ENCODE measurements around the gene ABCA12.

The ABCA12 gene

DNA sequence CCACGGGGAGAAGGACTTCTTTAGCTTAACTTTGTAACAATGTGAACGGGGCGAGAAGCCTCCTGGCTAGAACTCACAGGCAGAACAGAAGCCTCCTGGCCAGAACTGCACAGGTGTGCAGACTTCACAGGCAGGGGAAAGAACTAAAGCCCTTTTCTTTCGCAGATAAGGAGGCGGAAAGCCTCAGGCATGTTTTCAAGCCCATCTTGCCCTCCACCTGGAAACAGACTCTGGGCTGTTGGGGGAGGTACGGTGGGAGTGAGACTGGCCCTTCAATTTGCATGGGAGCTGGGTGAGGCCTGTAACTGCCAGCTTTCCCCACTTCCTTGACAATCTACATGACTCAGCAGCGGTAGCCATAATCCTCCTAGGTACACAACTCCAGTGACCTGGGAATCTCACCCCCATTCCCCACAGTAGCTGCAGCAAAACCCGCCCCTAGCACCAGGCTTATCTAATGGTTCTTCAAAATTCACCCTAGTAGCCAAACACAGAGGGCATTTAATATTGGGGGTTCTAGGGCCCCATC is 22.9 kb upstream of the ABCA12 start:
- H3K9me3 ChIP-seq (ENCODE audit: insufficient read depth, low read length): peaks cover 10% of the 10 kb centered on the region; the same call in 1 of the 2 replicates
- DNase-seq (ENCODE audit: low read depth, low spot score): no peak

DNA sequence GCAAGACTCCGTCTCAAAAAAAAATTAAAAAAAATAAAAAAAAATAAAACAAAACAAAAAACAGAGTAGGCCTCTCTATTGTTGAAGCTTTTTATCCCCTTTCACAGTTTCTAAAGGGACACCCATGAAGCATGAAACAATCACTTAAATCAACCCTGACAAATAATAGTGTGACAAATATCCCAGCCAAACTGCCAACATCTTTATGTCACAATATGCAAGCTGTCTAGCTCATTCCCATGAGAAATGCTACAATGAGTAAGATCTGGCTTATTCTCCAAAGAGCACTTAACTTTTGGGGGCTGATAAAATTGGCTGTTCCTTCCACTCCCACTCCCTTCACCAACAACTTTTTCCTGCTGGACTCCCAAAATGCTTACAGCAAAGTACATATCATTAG is 21.7 kb upstream of the ABCA12 start:
- H3K27me3 ChIP-seq (ENCODE audit: insufficient read depth, insufficient read length): no peaks in the 10 kb centered on the region
- DNase-seq (ENCODE audit: low read depth, low spot score): no peak
- no peaks in the 10 kb centered on the region for H3K36me3 ChIP-seq (ENCODE audit: insufficient read depth, insufficient read length, low read length)
- TF ChIP-seq ZNF274 (IDR thresholded peaks at IDR 0.05; ENCODE audit: low read depth, low read length) (no peak), YY1 (IDR thresholded peaks at IDR 0.05; ENCODE audit: insufficient read depth, insufficient read length) (no peak), SUZ12 (IDR thresholded peaks at IDR 0.05; ENCODE audit: extremely low read depth, insufficient read depth, insufficient read length) (no peak)
- no peak overlapping the region for H3K4me3 ChIP-seq (ENCODE audit: insufficient read length, low read depth)
- H3K9me3 ChIP-seq (ENCODE audit: insufficient read depth, low read length): peaks cover 10% of the 10 kb centered on the region; the same call in 1 of the 2 replicates
- no peak overlapping the region for H3K9ac ChIP-seq (ENCODE audit: insufficient read length, low read depth)
- H3K4me1 ChIP-seq (ENCODE audit: insufficient read depth, insufficient read length): no peaks in the 10 kb centered on the region

More for the DNA sequence above, 22.9 kb upstream of the ABCA12 start:
- Histone ChIP-seq H3K4me1 (ENCODE audit: insufficient read depth, insufficient read length) (no peaks in the 10 kb centered on the region), H3K27me3 (ENCODE audit: insufficient read depth, insufficient read length) (no peaks in the 10 kb centered on the region), H3K4me3 (ENCODE audit: insufficient read length, low read depth) (no peak overlapping the region), H3K9ac (ENCODE audit: insufficient read length, low read depth) (no peak overlapping the region), H3K36me3 (ENCODE audit: insufficient read depth, insufficient read length, low read length) (no peaks in the 10 kb centered on the region)
- TF ChIP-seq YY1 (IDR thresholded peaks at IDR 0.05; ENCODE audit: insufficient read depth, insufficient read length) (no peak), SUZ12 (IDR thresholded peaks at IDR 0.05; ENCODE audit: extremely low read depth, insufficient read depth, insufficient read length) (no peak), ZNF274 (IDR thresholded peaks at IDR 0.05; ENCODE audit: low read depth, low read length) (no peak)

DNA sequence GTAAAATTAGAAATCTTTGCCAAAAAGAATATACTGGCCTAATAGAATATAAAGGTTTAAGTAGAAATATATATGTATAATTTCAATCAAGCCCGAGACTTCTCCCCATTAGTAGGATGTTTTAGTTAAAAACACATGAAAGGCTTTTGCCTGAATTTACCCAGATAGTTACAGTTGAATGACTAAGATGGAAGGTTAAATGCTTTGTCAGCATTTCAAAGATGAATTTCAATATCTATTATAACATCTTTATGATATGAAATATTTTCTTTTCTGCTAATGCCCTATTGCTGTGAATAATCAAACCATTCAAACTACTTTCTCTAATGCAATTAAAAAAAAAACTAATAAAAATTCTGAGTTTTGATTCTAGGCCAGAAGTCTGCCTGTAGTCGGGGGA is 18.0 kb upstream of the ABCA12 start:
- Histone ChIP-seq H3K9ac (ENCODE audit: insufficient read length, low read depth) (no peak overlapping the region), H3K9me3 (ENCODE audit: insufficient read depth, low read length) (no peaks in the 10 kb centered on the region), H3K36me3 (ENCODE audit: insufficient read depth, insufficient read length, low read length) (no peaks in the 10 kb centered on the region), H3K27me3 (ENCODE audit: insufficient read depth, insufficient read length) (no peaks in the 10 kb centered on the region), H3K4me1 (ENCODE audit: insufficient read depth, insufficient read length) (no peaks in the 10 kb centered on the region), H3K4me3 (ENCODE audit: insufficient read length, low read depth) (no peak overlapping the region)
- no peak for DNase-seq (ENCODE audit: low read depth, low spot score)
- TF ChIP-seq ZNF274 (IDR thresholded peaks at IDR 0.05; ENCODE audit: low read depth, low read length) (no peak), YY1 (IDR thresholded peaks at IDR 0.05; ENCODE audit: insufficient read depth, insufficient read length) (no peak), SUZ12 (IDR thresholded peaks at IDR 0.05; ENCODE audit: extremely low read depth, insufficient read depth, insufficient read length) (no peak)

- no peak for DNase-seq (ENCODE audit: low read depth, low spot score)
- Histone ChIP-seq H3K4me1 (ENCODE audit: insufficient read depth, insufficient read length) (no peaks in the 10 kb centered on the region), H3K27me3 (ENCODE audit: insufficient read depth, insufficient read length) (no peaks in the 10 kb centered on the region), H3K9me3 (ENCODE audit: insufficient read depth, low read length) (no peaks in the 10 kb centered on the region), H3K36me3 (ENCODE audit: insufficient read depth, insufficient read length, low read length) (no peaks in the 10 kb centered on the region), H3K4me3 (ENCODE audit: insufficient read length, low read depth) (no peak overlapping the region), H3K9ac (ENCODE audit: insufficient read length, low read depth) (no peak overlapping the region)
- no peak for TF ChIP-seq YY1 (IDR thresholded peaks at IDR 0.05; ENCODE audit: insufficient read depth, insufficient read length)
- no peak for TF ChIP-seq SUZ12 (IDR thresholded peaks at IDR 0.05; ENCODE audit: extremely low read depth, insufficient read depth, insufficient read length)
- TF ChIP-seq ZNF274 (IDR thresholded peaks at IDR 0.05; ENCODE audit: low read depth, low read length): no peak
Observed at GRCh38 chr2:215149894-215150293, 11.5 kb upstream of the ABCA12 start.

DNA sequence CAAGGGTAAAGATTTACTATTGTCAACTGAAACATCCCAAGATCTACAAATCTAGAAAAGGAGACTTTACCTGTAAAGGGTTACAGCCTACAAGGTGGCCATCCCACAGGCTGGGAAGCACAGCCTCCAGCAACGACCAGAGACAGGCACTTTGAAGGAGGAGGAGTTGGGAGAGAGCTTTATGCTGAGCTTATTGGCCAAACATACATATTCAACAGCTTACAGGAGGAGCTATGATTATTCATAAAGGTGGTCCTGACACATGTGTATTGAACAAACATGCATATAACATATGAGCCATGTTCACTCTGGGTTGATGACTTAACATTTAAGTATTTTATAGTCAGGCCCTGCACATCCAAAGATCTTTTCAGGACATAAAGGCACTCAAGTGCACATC is 11.1 kb upstream of the ABCA12 start:
- H3K4me1 ChIP-seq (ENCODE audit: insufficient read depth, insufficient read length): no peaks in the 10 kb centered on the region
- TF ChIP-seq ZNF274 (IDR thresholded peaks at IDR 0.05; ENCODE audit: low read depth, low read length) (no peak), SUZ12 (IDR thresholded peaks at IDR 0.05; ENCODE audit: extremely low read depth, insufficient read depth, insufficient read length) (no peak), YY1 (IDR thresholded peaks at IDR 0.05; ENCODE audit: insufficient read depth, insufficient read length) (no peak)
- no peak overlapping the region for H3K9ac ChIP-seq (ENCODE audit: insufficient read length, low read depth)
- no peaks in the 10 kb centered on the region for H3K36me3 ChIP-seq (ENCODE audit: insufficient read depth, insufficient read length, low read length)
- no peak for DNase-seq (ENCODE audit: low read depth, low spot score)
- no peak overlapping the region for H3K4me3 ChIP-seq (ENCODE audit: insufficient read length, low read depth)
- H3K27me3 ChIP-seq (ENCODE audit: insufficient read depth, insufficient read length): no peaks in the 10 kb centered on the region
- H3K9me3 ChIP-seq (ENCODE audit: insufficient read depth, low read length): no peaks in the 10 kb centered on the region

- no peak overlapping the region for H3K4me3 ChIP-seq (ENCODE audit: insufficient read length, low read depth)
- H3K36me3 ChIP-seq (ENCODE audit: insufficient read depth, insufficient read length, low read length): no peaks in the 10 kb centered on the region
- TF ChIP-seq SUZ12 (IDR thresholded peaks at IDR 0.05; ENCODE audit: extremely low read depth, insufficient read depth, insufficient read length) (no peak), YY1 (IDR thresholded peaks at IDR 0.05; ENCODE audit: insufficient read depth, insufficient read length) (no peak), ZNF274 (IDR thresholded peaks at IDR 0.05; ENCODE audit: low read depth, low read length) (no peak)
- DNase-seq (ENCODE audit: low read depth, low spot score): no peak
- H3K9ac ChIP-seq (ENCODE audit: insufficient read length, low read depth): no peak overlapping the region
- H3K4me1 ChIP-seq (ENCODE audit: insufficient read depth, insufficient read length): no peaks in the 10 kb centered on the region
- H3K27me3 ChIP-seq (ENCODE audit: insufficient read depth, insufficient read length): no peaks in the 10 kb centered on the region
- H3K9me3 ChIP-seq (ENCODE audit: insufficient read depth, low read length): no peaks in the 10 kb centered on the region
Observed at GRCh38 chr2:215149060-215149459, 10.6 kb upstream of the ABCA12 start.

DNA sequence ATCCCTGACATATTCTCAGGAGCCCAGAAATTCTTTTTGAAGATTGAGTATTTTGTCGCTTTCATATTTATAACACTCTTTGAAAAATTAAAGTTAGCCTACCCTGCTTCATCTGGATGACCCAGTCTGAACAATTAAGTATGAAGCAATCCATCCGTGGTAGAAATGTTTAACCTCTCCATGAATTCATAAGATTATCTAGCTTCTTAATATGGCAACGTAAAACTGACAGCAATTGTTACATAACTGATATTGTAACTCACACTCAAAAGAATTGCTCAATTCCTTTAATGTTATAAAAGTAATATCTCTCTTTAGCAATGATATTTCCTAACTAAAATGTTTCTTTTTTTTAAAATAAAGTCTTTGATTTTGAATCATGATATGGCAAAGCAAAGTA is 7.2 kb upstream of the ABCA12 start:
- TF ChIP-seq ZNF274 (IDR thresholded peaks at IDR 0.05; ENCODE audit: low read depth, low read length) (no peak), YY1 (IDR thresholded peaks at IDR 0.05; ENCODE audit: insufficient read depth, insufficient read length) (no peak), SUZ12 (IDR thresholded peaks at IDR 0.05; ENCODE audit: extremely low read depth, insufficient read depth, insufficient read length) (no peak)
- no peak for DNase-seq (ENCODE audit: low read depth, low spot score)
- Histone ChIP-seq H3K36me3 (ENCODE audit: insufficient read depth, insufficient read length, low read length) (no peaks in the 10 kb centered on the region), H3K27me3 (ENCODE audit: insufficient read depth, insufficient read length) (no peaks in the 10 kb centered on the region), H3K9me3 (ENCODE audit: insufficient read depth, low read length) (no peaks in the 10 kb centered on the region), H3K9ac (ENCODE audit: insufficient read length, low read depth) (no peak overlapping the region), H3K4me1 (ENCODE audit: insufficient read depth, insufficient read length) (no peaks in the 10 kb centered on the region), H3K4me3 (ENCODE audit: insufficient read length, low read depth) (no peak overlapping the region)
